ENCODE data around the gene PNKD. TPM values are rescaled to one million over a fixed set of nuclear protein-coding genes. Genes with fewer than 3 reads are reported as not detected.

PNKD gene
- total RNA-seq, 1 donor from 2014 or later = 22.3 TPM

Small RNA genes within 50 kb of the gene (small RNA-seq; reads per million reads assigned to genes)
- gene MIR6810 (ENCODE audit: low replicate concordance) = not detected

Other genes starting within 250 kb of the PNKD start
- gene RUFY4, start 201.3 kb upstream of the PNKD start, total RNA-seq = 0.10 TPM
- 5.2 TPM for gene CXCR2, start 144.5 kb upstream of the PNKD start, total RNA-seq
- gene CXCR1, start 103.6 kb upstream of the PNKD start, total RNA-seq = 2.1 TPM
- gene ARPC2, start 53.3 kb upstream of the PNKD start, total RNA-seq = 179 TPM
- gene GPBAR1, start 9.5 kb upstream of the PNKD start, total RNA-seq = 0.39 TPM
- 102 TPM for gene AAMP, start 382 bp upstream of the PNKD start, total RNA-seq
- gene TMBIM1, start 22.0 kb downstream of the PNKD start, total RNA-seq = 90.2 TPM
- not detected for gene CATIP, start 86.3 kb downstream of the PNKD start, total RNA-seq
- 7.9 TPM for gene SLC11A1, start 111.8 kb downstream of the PNKD start, total RNA-seq
- 43.7 TPM for gene CTDSP1, start 129.3 kb downstream of the PNKD start, total RNA-seq
- gene VIL1, start 148.6 kb downstream of the PNKD start, total RNA-seq = 0.10 TPM